Measurements from ENCODE around the gene PLAC8. TPM values are rescaled to one million over a fixed set of nuclear protein-coding genes. Genes with fewer than 3 reads are reported as not detected.
A peak's percentile ranks its signal among the peaks of the same experiment; 100 is the strongest.

PLAC8 gene
- total and polyA plus RNA-seq, 2 donors (not counting 1 experiment from before 2014, with no cell fraction given): 125 to 499 TPM

DNA sequence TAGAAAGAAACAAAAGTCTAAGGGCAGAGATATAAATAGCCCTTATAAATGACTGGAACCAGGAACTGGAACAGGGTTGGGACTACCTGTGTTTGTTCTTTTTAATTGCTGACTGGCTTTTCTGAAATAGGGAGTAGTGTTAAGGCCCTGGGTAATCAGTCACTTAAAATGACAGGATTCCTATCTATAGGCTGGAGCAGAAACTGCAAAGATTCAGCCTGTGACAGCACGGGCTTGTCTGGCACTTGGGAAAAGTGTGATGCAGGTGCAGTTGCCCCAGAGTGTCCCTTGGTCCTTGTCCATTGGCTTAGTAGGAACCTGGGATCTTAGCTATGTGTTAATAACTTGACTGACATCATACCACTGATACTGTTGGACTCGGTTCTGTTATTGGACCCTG lies 14.7 kb upstream of the PLAC8 start:
- Histone ChIP-seq H2AFZ (ENCODE audit: insufficient read depth, low read depth, low read length, poor library complexity, severe bottlenecking) (no peak overlapping the region), H3K27me3 (replicated peaks in 1 of 4; ENCODE audit: control extremely low read depth in 1 of 4, control insufficient read depth in 3 of 4, insufficient read depth in 4 of 4, low read length in 3 of 4) (no peaks in the 10 kb centered on the region), H3K79me2 (ENCODE audit: control insufficient read depth, insufficient read depth, low read length) (no peaks in the 10 kb centered on the region), H3K9me3 (ENCODE audit: control extremely low read depth in 1 of 3, control insufficient read depth in 2 of 3, insufficient read depth in 1 of 3, low read length in 2 of 3) (peaks cover 0 to 11% (median 2%) of the 10 kb centered on the region in 3 donors), H4K20me1 (ENCODE audit: control insufficient read depth, insufficient read depth, low read length, poor library complexity, severe bottlenecking) (no peaks in the 10 kb centered on the region), H3K27ac (ENCODE audit: low read length in 2 of 2) (no peak overlapping the region), H3K36me3 (replicated peaks in 1 of 2; ENCODE audit: control extremely low read depth in 1 of 2, control insufficient read depth in 1 of 2, extremely low read depth in 1 of 2, insufficient read depth in 2 of 2, low read length in 1 of 2) (no peaks in the 10 kb centered on the region), H3K4me1 (ENCODE audit: control insufficient read depth in 2 of 2, insufficient read depth in 2 of 2, low read length in 2 of 2) (peaks cover 36 to 43% of the 10 kb centered on the region in 2 donors), H3K9ac (ENCODE audit: low read length) (no peak overlapping the region), H3K4me2 (replicated peaks; ENCODE audit: low read depth, low read length, poor library complexity, severe bottlenecking) (no peak overlapping the region), H3K4me3 (ENCODE audit: control extremely low read depth in 1 of 5, extremely low read depth in 1 of 5, insufficient read depth in 1 of 5, low read depth in 2 of 5, low read length in 4 of 5) (no peak overlapping the region)
- peaks cover 46% of the 10 kb centered on the region for H3K4me1 Mint-ChIP-seq
- no CpG with 5 or more reads among the region's 2 CpGs for WGBS (ENCODE audit: insufficient coverage)
- intact Hi-C loops (cut with micrococcal nuclease): no loop called here
- H3K27ac Mint-ChIP-seq: no peak overlapping the region
- DNase-seq (no peak), ATAC-seq (ENCODE audit: low read depth) (no peak)
- ChIA-PET CTCF (interaction anchor here (1.0 to 1.2 kb wide), 2 partner anchors 10 to 16 kb away, joined by 3 to 5 read pairs; no protein-coding TSS in a partner anchor), POLR2A (interaction anchor here (0.6 kb wide), 1 partner anchor 69 kb away, joined by 3 read pairs; no protein-coding TSS in a partner anchor)
- no peak overlapping the region for H3K4me3 Mint-ChIP-seq
- no peaks in the 10 kb centered on the region for H3K27me3 Mint-ChIP-seq
- peaks cover 2% of the 10 kb centered on the region for H3K9me3 Mint-ChIP-seq (ENCODE audit: insufficient read depth)
- TF ChIP-seq EZH2 (IDR thresholded peaks at IDR 0.05; ENCODE audit: borderline replicate concordance, insufficient read depth, low read depth, low read length, poor library complexity, severe bottlenecking) (no peak), CTCF (IDR thresholded peaks at IDR 0.05) (no peak)

DNA sequence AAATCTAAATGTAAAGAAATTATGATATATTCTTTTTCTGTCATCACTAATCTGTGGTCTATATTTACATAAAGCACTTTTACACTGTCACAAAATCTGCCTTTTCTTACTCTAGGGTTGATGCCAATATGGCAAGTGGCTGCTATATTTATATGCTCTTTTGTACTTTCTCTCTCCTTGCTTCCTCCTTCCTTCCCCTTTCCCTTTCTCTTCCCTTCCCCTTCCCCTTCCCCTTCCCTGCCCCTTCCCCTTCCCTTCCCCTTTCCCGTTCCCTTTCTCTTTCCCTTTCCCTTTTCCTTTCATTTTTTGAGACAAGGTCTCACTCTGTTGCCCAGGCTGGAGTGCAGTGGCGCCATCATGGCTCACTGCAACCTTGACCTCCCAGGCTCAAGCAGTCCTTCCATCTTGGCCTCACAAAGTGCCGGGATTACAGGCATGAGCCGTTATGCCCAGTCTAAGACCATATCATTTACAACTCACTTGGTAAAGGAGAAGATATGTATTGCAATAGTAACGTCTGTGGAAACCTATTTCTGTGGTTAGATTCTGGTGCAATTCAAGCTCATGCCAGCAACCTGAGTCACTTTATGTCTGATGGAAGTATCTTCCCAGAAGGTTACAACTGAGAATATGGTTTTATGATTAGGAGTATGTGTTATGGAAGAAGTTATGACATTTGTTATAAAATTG lies 13.9 kb upstream of the PLAC8 start:
- no peaks in the 10 kb centered on the region for H3K36me3 ChIP-seq (replicated peaks in 1 of 2; ENCODE audit: control extremely low read depth in 1 of 2, control insufficient read depth in 1 of 2, extremely low read depth in 1 of 2, insufficient read depth in 2 of 2, low read length in 1 of 2)
- no peaks in the 10 kb centered on the region for H3K9me3 Mint-ChIP-seq (ENCODE audit: insufficient read depth)
- 80% methylated on average over 2 of the region's 5 CpGs for WGBS (ENCODE audit: insufficient coverage)
- no peaks in the 10 kb centered on the region for H4K20me1 ChIP-seq (ENCODE audit: control insufficient read depth, insufficient read depth, low read length, poor library complexity, severe bottlenecking)
- H2AFZ ChIP-seq (ENCODE audit: insufficient read depth, low read depth, low read length, poor library complexity, severe bottlenecking): no peak overlapping the region
- peaks cover 45 to 52% of the 10 kb centered on the region in 2 donors for H3K4me1 ChIP-seq (ENCODE audit: control insufficient read depth in 2 of 2, insufficient read depth in 2 of 2, low read length in 2 of 2)
- H3K9ac ChIP-seq (ENCODE audit: low read length): no peak overlapping the region
- H3K4me2 ChIP-seq (replicated peaks; ENCODE audit: low read depth, low read length, poor library complexity, severe bottlenecking): no peak overlapping the region
- no peak overlapping the region for H3K4me3 Mint-ChIP-seq
- DNase-seq (no peak), ATAC-seq (ENCODE audit: low read depth) (no peak)
- no peaks in the 10 kb centered on the region for H3K27me3 Mint-ChIP-seq
- ChIA-PET CTCF (interaction anchor here (1.0 kb wide), 1 partner anchor 11 kb away, joined by 5 read pairs; no protein-coding TSS in a partner anchor), POLR2A (no interaction called here)
- peak overlapping the region; percentile 57 for H3K27ac Mint-ChIP-seq
- peaks cover 0 to 11% (median 0%) of the 10 kb centered on the region in 3 donors for H3K9me3 ChIP-seq (ENCODE audit: control extremely low read depth in 1 of 3, control insufficient read depth in 2 of 3, insufficient read depth in 1 of 3, low read length in 2 of 3)
- peaks cover 3% of the 10 kb centered on the region for H3K79me2 ChIP-seq (ENCODE audit: control insufficient read depth, insufficient read depth, low read length)
- TF ChIP-seq CTCF (IDR thresholded peaks at IDR 0.05): no peak
- TF ChIP-seq EZH2 (IDR thresholded peaks at IDR 0.05; ENCODE audit: borderline replicate concordance, insufficient read depth, low read depth, low read length, poor library complexity, severe bottlenecking): no peak
- no peak overlapping the region for H3K27ac ChIP-seq (ENCODE audit: low read length in 2 of 2)
- peaks cover 53% of the 10 kb centered on the region for H3K4me1 Mint-ChIP-seq
- no peaks in the 10 kb centered on the region for H3K27me3 ChIP-seq (replicated peaks in 1 of 4; ENCODE audit: control extremely low read depth in 1 of 4, control insufficient read depth in 3 of 4, insufficient read depth in 4 of 4, low read length in 3 of 4)
- intact Hi-C loops (cut with micrococcal nuclease): no loop called here
- H3K4me3 ChIP-seq (ENCODE audit: control extremely low read depth in 1 of 5, extremely low read depth in 1 of 5, insufficient read depth in 1 of 5, low read depth in 2 of 5, low read length in 4 of 5): no peak overlapping the region
